Measurements from ENCODE around the gene FGFRL1.

Gene FGFRL1

GRCh38 chr4:1024882-1025545 lies 13.6 kb downstream of the FGFRL1 start:
- no peak for DNase-seq

DNA sequence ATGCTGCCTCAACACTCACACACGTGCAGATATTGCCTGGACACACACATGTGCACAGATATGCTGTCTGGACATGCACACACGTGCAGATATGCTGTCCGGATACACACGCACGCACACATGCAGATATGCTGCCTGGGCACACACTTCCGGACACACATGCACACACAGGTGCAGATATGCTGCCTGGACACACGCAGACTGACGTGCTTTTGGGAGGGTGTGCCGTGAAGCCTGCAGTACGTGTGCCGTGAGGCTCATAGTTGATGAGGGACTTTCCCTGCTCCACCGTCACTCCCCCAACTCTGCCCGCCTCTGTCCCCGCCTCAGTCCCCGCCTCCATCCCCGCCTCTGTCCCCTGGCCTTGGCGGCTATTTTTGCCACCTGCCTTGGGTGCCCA lies 14.7 kb downstream of the FGFRL1 start:
- no peak for DNase-seq

DNA sequence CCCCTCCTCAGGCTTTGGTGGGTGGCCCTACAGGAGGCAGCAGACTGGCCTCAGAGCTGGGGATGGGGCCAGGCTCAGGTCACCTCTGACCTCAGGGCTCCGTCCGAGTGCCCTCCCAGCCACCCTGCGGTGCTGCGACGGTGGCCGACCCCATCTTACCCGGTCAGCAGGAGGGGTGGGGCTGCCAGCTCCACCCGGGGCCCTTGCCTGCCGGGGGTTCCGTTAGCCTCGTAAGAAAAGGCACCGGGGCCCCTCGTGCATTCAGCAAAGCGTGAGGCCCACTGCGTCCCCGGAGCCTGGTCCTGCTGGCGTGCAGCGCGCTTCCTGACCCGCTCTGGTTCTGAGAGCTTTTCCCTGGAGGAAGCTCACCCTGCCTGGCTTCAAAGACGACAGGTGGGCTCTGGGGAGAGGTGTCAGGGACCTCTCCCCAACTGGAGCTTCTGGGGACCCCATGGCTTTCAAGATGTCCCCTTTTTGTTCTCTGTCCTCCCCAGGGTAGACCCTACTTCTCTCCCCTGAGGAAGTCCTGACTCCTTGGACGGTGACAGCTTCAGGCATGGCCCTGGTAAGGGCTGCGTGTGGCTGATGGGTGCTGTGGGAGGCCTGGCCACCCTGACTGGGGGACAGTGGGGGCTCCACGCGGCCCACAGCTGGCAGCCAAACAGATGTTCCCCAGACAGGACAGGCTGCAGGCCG lies 15.9 kb downstream of the FGFRL1 start:
- no peak for DNase-seq

- DNase-seq = no peak
These were observed 16.5 kb downstream of the FGFRL1 start for GRCh38 chr4:1027915-1028238.

DNA sequence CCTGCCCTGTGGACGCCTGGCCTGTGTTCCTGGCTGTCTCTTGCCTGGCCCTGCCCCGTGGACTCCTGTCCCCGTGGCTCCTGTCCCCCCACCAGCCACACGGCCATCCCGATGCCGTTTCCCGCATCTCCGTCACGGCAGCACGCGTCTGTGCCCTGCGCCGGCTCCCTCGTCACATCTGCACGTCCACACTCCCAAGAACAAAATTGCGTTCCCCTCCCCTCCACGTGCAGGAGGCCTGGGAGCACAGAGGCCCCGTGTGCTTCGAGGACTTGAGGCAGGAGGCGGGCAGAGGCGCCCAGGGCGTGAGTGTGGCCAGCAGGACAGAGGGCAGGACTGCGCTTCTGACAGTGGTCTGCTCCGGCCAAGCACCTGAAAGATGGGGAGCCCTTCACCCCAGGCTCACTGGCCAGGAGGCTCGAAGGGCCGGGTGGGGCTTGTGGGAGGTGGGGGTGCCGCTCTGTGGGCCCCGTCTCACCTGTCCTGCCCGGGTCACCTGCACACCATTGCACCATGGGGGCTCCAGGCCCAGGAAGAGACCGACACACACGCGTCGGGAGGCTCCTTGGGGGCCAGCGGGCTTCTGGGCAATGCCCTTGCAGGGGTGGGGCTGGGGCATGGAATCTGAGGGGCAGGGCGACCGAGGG lies 17.3 kb downstream of the FGFRL1 start:
- DNase-seq = no peak

GRCh38 chr4:1029529-1029928 lies 18.1 kb downstream of the FGFRL1 start:
- DNase-seq = no peak

DNA sequence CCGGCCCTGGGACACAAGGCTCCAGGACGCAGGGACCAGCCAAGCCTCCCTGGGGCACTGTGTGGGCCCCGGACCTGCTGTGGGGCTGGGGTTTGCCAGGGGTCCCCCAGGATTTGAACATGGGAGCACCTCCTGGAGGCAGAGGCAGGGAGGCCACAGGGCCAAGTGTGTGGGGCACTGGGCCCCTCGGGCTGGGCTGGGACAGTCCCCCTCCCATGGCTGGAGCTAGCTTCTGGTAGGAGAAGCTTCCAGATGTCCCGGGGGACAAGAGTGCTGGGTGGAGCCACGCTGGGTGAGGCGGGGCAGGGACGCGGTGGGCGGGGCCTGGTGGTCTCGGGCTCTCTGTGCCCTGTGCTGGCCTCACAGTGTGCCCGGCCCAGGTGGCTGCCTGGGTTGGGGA lies 18.6 kb downstream of the FGFRL1 start:
- DNase-seq = no peak

DNA sequence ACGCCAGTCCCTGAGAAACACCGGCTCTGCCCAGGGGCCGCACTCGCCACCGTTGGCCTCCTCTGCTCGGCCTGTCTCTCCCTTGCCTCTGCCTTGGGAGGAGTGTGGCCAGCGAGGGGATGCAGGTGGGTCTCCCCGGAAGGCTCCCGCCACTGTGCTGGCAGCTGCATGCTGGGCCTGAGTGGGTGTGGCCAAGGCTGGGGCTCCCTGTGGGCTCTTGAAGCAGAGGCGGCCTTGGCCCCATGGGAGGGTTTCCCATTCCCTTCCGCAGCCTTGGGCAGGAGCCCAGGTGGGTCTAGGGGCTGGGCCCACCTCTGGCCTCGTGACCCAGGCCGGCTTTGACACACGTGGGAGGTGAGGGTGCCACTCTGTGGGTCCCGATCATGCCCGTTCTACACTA lies 19.1 kb downstream of the FGFRL1 start:
- no peak for DNase-seq

DNA sequence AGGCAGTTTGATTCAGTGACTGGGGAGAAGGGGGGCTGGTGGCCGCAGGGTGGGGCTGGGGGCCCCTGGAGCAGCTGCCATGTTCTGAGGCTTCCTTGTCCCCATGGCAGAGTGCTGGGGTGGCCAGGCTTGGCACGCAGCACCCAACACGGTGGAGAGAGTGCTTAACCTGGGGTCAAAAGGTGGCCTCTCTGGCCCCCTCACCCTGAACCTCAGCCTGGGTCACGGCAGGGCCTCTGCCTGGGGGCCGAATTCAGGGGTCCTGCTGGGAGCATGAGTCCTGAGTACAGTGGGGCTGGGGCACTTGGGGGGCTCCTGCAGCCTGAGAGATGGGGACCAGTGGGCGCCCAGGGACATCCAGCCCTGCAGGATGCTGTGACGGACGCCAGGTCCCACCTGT lies 19.9 kb downstream of the FGFRL1 start:
- DNase-seq = no peak

DNA sequence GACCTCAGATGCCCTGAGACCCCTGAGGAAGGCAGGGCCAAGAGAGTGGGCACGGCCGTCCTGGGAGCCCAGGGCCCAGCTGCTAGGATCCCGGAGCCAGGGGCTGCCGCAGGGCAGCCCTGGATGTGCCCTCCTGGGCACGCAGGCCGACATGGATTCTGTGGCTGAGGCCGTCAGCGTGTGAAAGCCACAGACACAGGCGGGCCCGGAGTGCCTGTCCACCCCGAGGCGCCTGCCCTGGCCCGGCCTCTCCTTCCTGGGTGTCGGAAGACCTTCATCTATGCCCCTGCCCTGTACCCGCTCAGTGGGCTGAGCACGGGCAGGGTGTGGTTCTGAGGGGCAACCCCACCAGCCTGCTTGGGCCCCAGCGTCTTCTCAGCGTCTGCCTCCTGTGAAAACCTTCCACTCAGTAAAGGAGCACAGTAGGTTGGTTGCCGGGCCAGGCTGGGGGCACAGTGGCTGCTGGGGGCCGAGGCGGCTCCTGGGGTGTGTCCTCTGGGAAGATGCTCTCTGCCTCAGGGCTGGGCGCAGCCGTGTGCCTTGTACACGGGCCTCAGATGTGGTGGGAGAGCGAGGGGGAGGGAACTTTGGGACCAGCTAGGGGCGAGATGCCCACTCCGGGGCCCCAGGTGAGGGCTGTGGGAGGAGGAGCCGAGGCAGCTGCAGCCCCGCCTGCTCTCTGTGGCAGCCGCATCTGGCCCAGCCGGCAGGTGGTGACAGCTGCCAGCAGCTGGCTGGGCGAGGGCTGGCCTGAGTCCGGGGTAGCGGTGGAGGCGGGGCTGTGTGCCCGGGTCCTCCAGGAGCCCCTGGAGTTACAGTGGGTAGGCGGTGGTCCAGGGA lies 20.8 kb downstream of the FGFRL1 start:
- no peak for DNase-seq

DNA sequence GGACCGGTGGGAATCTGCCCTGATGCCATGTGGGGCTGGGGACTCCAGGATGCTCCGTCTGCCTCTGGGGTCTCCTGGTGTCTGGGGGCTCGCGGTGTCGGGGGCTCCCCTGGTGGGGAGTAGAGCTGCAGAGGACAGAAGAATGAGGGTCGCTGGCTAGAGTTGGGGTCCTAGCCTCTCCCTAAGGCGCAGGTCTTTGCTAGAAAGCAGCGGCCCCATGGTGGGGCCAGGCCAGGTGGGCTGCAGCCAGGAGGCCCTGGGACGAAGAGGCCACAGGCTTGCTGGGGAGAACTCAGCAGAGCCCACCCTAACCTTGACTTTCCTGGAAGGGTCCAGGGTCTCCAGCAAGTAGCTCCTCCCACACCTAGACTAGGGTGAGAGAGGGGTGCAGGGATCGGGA lies 21.4 kb downstream of the FGFRL1 start:
- DNase-seq = no peak

- DNase-seq = peak; percentile 33
These were observed 22.6 kb downstream of the FGFRL1 start for GRCh38 chr4:1033840-1034551.

GRCh38 chr4:1035510-1035909 lies 24.1 kb downstream of the FGFRL1 start:
- DNase-seq = no peak

DNA sequence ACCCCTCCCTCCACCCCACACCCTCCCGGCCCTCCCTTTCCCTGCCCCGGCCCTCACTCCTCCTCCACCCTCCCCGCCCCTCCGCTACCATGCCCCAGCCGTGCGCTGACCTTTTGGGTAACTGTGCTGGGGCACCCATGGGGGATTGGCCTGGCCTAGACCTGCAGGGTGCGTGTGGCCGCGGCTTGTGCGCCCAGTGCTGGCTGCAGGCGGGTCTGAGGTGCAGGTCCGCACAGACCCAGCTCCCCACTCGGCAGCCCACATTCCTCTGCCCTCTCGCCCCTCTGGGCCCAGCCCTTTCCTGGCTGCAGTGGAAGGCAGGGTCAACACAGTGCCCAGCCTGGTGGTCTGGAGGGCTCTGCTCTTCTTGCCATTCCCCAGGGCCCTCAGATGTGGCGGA lies 24.7 kb downstream of the FGFRL1 start:
- no peak for DNase-seq

DNA sequence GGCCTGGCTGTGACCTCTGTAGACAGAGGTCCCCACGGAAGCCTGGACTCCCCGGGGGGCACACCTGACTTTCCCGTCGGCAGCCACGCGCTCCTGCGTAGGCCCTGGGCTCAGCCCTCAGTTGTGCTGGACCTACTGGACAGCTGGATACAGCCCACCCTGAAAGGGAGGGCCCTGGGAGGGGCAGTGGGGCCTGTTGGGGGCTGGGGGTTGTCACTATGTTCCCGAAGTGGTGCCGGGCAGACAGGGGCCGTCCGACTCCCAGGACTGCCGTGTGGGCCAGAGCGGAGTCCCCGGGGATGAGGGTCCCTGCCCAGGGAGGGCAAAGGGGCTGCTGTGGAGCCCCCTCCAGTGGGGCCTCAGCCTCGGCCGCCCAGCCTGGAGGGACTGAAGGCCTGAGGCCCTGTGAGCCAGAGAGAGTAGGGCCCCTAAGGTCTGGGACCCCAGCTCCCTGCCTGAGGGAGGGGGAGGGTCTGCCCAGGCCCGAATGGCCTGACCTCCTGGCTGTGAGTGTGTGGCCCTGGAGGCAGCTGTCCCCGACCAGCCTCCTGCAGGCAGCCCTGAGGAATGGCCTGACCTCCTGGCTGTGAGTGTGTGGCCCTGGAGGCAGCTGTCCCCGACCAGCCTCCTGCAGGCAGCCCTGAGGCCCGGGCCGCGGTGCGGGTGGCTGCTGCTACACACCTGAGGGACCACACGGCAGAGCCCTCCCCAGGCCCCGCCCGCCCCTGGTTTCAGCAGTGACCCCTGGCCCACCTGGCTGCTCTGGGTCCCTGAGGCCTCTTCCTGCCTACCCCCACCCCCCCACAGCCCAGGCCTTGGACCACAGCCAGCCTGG lies 25.8 kb downstream of the FGFRL1 start:
- no peak for DNase-seq

- DNase-seq = no peak
These were observed 27.6 kb downstream of the FGFRL1 start for GRCh38 chr4:1038948-1039492.

- peak; percentile 48 for DNase-seq
These were observed 28.3 kb downstream of the FGFRL1 start for GRCh38 chr4:1039493-1040343.

GRCh38 chr4:1040344-1041146 lies 29.1 kb downstream of the FGFRL1 start:
- DNase-seq = no peak

DNA sequence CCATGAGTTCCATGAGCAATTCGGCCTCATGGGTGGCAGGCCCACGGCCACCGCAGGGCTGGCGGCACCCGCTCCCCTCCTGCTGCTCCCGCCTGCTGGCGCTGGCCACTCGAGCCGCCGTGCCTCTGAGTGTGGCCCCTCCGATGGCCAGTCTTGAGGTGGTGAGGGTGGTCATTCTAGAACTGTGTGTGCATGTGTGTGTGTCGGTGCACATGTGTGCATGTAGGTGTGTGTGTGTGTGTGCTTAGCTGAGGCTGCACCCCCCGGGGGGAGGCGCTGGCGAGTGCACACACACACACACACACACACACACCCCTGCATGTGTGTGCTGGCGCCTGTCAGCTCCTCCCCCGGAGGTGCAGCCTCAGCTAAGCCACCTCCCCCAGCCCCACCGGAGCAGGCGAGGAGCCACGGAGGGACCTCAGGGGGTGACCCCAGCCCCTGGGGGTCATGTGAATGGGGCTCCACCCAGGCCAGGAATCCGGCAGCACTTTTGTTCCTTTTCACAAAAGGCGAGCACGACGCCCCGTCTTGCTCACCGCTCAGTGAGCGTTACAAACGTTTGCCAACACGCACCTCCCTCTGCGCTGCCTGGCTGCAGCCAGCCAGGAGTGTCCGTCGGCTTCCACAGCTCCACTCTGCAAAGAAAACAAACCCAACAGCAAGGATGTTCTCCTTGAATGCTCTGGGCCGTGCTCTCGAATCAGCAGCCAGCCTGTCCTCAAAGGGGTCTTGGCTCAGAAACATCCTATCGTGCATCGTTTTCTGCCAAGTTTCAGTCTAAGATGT lies 29.9 kb downstream of the FGFRL1 start:
- peak; percentile 49 for DNase-seq

All from fibroblast of skin of abdomen (primary cell).